ENCODE measurements around the gene CPVL.

The CPVL gene

GRCh38 chr7:29013082-29013695 lies 133.1 kb downstream of the CPVL start:
- H3K4me3 ChIP-seq (ENCODE audit: control insufficient read depth, low read depth, low read length) = no peak overlapping the region
- no peak for DNase-seq (ENCODE audit: low read depth)
- TF ChIP-seq, protein P1, sequence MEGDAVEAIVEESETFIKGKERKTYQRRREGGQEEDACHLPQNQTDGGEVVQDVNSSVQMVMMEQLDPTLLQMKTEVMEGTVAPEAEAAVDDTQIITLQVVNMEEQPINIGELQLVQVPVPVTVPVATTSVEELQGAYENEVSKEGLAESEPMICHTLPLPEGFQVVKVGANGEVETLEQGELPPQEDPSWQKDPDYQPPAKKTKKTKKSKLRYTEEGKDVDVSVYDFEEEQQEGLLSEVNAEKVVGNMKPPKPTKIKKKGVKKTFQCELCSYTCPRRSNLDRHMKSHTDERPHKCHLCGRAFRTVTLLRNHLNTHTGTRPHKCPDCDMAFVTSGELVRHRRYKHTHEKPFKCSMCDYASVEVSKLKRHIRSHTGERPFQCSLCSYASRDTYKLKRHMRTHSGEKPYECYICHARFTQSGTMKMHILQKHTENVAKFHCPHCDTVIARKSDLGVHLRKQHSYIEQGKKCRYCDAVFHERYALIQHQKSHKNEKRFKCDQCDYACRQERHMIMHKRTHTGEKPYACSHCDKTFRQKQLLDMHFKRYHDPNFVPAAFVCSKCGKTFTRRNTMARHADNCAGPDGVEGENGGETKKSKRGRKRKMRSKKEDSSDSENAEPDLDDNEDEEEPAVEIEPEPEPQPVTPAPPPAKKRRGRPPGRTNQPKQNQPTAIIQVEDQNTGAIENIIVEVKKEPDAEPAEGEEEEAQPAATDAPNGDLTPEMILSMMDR (conservative IDR thresholded peaks at IDR 0.05; ENCODE audit: control insufficient read depth, insufficient read depth, low read depth, low read length) = no peak

GRCh38 chr7:29009947-29010346 lies 136.4 kb downstream of the CPVL start:
- no peak overlapping the region for H3K4me3 ChIP-seq (ENCODE audit: control insufficient read depth, low read depth, low read length)
- TF ChIP-seq, protein P1 (conservative IDR thresholded peaks at IDR 0.05; ENCODE audit: control insufficient read depth, insufficient read depth, low read depth, low read length) = no peak
- DNase-seq (ENCODE audit: low read depth) = no peak

GRCh38 chr7:29008590-29008989 lies 137.7 kb downstream of the CPVL start:
- TF ChIP-seq, protein P1 (conservative IDR thresholded peaks at IDR 0.05; ENCODE audit: control insufficient read depth, insufficient read depth, low read depth, low read length) = no peak
- no peak overlapping the region for H3K4me3 ChIP-seq (ENCODE audit: control insufficient read depth, low read depth, low read length)
- no peak for DNase-seq (ENCODE audit: low read depth)

DNA sequence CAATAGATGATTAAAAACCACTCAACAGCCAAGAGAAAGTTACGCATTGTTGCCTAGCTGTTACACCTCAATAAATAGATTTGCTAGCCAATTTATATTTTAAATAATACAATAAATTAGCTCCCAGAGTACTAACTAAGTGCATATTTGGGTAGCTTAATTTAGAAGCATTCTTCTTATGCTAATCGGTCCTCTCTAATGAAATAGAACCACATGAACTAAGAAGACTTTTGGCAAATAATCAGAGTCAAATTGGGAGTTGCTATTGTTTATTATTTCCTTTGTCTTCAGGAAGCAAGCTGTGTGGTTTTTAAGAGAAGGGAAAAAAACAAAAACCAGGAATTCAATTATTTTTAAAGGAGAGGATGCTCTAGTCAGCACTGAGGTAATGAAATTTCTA lies 139.2 kb downstream of the CPVL start:
- DNase-seq (ENCODE audit: low read depth) = no peak
- H3K4me3 ChIP-seq (ENCODE audit: control insufficient read depth, low read depth, low read length) = no peak overlapping the region
- TF ChIP-seq, protein P1 (conservative IDR thresholded peaks at IDR 0.05; ENCODE audit: control insufficient read depth, insufficient read depth, low read depth, low read length) = no peak

DNA sequence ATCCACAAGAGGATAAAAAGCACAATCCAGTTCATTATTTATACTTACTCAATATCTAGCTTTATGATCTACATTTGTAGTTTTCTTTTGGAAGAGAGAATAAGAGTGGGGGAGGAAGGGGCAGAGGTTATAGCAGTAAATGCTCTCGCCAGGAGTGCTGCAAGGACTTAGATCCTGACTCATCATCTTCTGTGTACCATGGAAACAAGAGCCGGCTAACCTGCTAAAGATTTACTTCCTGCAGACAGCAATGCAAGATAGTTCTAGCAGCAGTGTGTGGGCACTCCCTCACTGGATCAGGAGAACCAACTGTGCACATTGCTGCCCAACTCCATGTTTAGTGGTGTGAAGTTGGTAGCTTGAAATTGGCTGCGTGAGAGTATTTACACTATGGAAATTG lies 140.5 kb downstream of the CPVL start:
- no peak overlapping the region for H3K4me3 ChIP-seq (ENCODE audit: control insufficient read depth, low read depth, low read length)
- TF ChIP-seq, protein P1 (conservative IDR thresholded peaks at IDR 0.05; ENCODE audit: control insufficient read depth, insufficient read depth, low read depth, low read length) = no peak
- peak; percentile 73 for DNase-seq (ENCODE audit: low read depth)

GRCh38 chr7:29005406-29005805 lies 140.9 kb downstream of the CPVL start:
- TF ChIP-seq, protein P1 (conservative IDR thresholded peaks at IDR 0.05; ENCODE audit: control insufficient read depth, insufficient read depth, low read depth, low read length) = no peak
- DNase-seq (ENCODE audit: low read depth) = no peak
- H3K4me3 ChIP-seq (ENCODE audit: control insufficient read depth, low read depth, low read length) = no peak overlapping the region

DNA sequence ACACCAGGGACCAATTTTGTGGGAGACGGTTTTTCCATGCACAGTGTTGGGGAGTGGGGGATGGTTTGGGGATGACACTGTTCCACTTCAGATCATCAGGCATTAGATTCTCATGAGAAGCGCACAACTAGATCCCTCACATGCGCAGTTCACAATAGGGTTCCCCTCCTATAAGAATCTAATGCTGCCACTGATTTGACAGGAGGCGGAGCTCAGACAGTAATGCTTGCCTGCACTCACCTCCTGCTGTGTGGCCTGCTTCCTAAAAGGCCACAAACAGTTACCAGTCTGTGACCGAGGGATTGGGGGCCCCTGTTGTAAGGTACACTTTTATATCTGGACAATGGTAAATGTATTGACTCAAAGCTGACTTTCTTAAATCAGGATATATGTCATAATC lies 142.6 kb downstream of the CPVL start:
- TF ChIP-seq, protein P1 (conservative IDR thresholded peaks at IDR 0.05; ENCODE audit: control insufficient read depth, insufficient read depth, low read depth, low read length) = no peak
- DNase-seq (ENCODE audit: low read depth) = no peak
- no peak overlapping the region for H3K4me3 ChIP-seq (ENCODE audit: control insufficient read depth, low read depth, low read length)
